Measurements from ENCODE around the gene MYO3B.
A peak's percentile ranks its signal among the peaks of the same experiment; 100 is the strongest.

Gene MYO3B

GRCh38 chr2:170201275-170201674, 23.3 kb downstream of the MYO3B start:
- H3K27ac ChIP-seq (ENCODE audit: low read length): peak overlapping the region; percentile 77
- TF ChIP-seq, protein P1, sequence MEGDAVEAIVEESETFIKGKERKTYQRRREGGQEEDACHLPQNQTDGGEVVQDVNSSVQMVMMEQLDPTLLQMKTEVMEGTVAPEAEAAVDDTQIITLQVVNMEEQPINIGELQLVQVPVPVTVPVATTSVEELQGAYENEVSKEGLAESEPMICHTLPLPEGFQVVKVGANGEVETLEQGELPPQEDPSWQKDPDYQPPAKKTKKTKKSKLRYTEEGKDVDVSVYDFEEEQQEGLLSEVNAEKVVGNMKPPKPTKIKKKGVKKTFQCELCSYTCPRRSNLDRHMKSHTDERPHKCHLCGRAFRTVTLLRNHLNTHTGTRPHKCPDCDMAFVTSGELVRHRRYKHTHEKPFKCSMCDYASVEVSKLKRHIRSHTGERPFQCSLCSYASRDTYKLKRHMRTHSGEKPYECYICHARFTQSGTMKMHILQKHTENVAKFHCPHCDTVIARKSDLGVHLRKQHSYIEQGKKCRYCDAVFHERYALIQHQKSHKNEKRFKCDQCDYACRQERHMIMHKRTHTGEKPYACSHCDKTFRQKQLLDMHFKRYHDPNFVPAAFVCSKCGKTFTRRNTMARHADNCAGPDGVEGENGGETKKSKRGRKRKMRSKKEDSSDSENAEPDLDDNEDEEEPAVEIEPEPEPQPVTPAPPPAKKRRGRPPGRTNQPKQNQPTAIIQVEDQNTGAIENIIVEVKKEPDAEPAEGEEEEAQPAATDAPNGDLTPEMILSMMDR (IDR thresholded peaks at IDR 0.05; ENCODE audit: low read length): no peak
- TF ChIP-seq EZH2phosphoT487 (IDR thresholded peaks at IDR 0.05; ENCODE audit: low read length) (no peak), EZH2 (optimal IDR thresholded peaks at IDR 0.05; ENCODE audit: low read depth, low read length) (no peak)
- no peaks in the 10 kb centered on the region for H3K27me3 ChIP-seq (replicated peaks; ENCODE audit: insufficient read depth, low read length)
- H3F3A ChIP-seq (ENCODE audit: insufficient read depth, low read length): peaks cover 19% of the 10 kb centered on the region; the same call in 1 of the 2 replicates
- H3K79me2 ChIP-seq (ENCODE audit: low read length): no peaks in the 10 kb centered on the region
- no peak overlapping the region for H3K9ac ChIP-seq (ENCODE audit: low read length)
- no peaks in the 10 kb centered on the region for H4K20me1 ChIP-seq (ENCODE audit: insufficient read depth, low read length)
- peak overlapping the region; percentile 40; the same call in 1 of the 2 replicates for H3K4me2 ChIP-seq (ENCODE audit: low read depth, low read length)
- H3K9me2 ChIP-seq (replicated peaks; ENCODE audit: insufficient read depth, low read length): no peaks in the 10 kb centered on the region
- H3K9me3 ChIP-seq (replicated peaks; ENCODE audit: insufficient read depth, low read length): no peaks in the 10 kb centered on the region
- H3K36me3 ChIP-seq (replicated peaks; ENCODE audit: insufficient read depth, low read length): no peaks in the 10 kb centered on the region
- H3K4me1 ChIP-seq (ENCODE audit: low read length): peaks cover 26% of the 10 kb centered on the region
- H2AFZ ChIP-seq (ENCODE audit: low read length): no peak overlapping the region
- no peak overlapping the region for H3K4me3 ChIP-seq (ENCODE audit: low read length)
- DNase-seq: no peak

- Histone ChIP-seq H3K79me2 (ENCODE audit: low read length) (no peaks in the 10 kb centered on the region), H3K4me2 (ENCODE audit: low read depth, low read length) (peak overlapping the region; percentile 40), H3K27me3 (replicated peaks; ENCODE audit: insufficient read depth, low read length) (no peaks in the 10 kb centered on the region), H4K20me1 (ENCODE audit: insufficient read depth, low read length) (no peaks in the 10 kb centered on the region), H3K9me2 (replicated peaks; ENCODE audit: insufficient read depth, low read length) (no peaks in the 10 kb centered on the region), H3K4me3 (ENCODE audit: low read length) (no peak overlapping the region), H2AFZ (ENCODE audit: low read length) (peak overlapping the region; percentile 60), H3K9me3 (replicated peaks; ENCODE audit: insufficient read depth, low read length) (no peaks in the 10 kb centered on the region), H3K4me1 (ENCODE audit: low read length) (peaks cover 26% of the 10 kb centered on the region), H3K9ac (ENCODE audit: low read length) (no peak overlapping the region; the same call in 1 of the 2 replicates), H3K36me3 (replicated peaks; ENCODE audit: insufficient read depth, low read length) (no peaks in the 10 kb centered on the region), H3F3A (ENCODE audit: insufficient read depth, low read length) (peaks cover 19% of the 10 kb centered on the region; the same call in 1 of the 2 replicates), H3K27ac (ENCODE audit: low read length) (peak overlapping the region; percentile 77)
- TF ChIP-seq EZH2phosphoT487 (IDR thresholded peaks at IDR 0.05; ENCODE audit: low read length): no peak
- TF ChIP-seq EZH2 (optimal IDR thresholded peaks at IDR 0.05; ENCODE audit: low read depth, low read length): no peak
- TF ChIP-seq, protein P1 (IDR thresholded peaks at IDR 0.05; ENCODE audit: low read length): no peak
- DNase-seq: peak; percentile 79
Measured at GRCh38 chr2:170201734-170202393, 23.9 kb downstream of the MYO3B start.

DNA sequence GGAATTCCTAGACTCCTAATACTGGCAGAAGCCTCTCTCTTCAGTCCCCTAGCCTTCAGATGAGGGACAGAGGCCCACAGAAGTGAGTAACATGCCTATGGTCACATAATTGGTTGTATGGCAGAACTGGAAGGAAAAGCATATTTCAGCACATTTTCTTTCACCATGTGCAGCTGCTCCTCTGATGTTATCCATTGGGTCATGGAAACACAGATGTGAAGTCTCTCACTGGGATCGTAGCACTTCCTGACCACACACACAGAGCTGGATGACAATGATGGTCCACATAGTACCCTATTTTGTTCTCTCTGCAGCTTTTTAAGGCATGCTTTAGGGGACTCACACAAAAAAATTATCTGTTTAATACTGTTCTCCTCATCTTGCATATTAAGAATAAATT, 24.5 kb downstream of the MYO3B start:
- no peaks in the 10 kb centered on the region for H3K9me3 ChIP-seq (replicated peaks; ENCODE audit: insufficient read depth, low read length)
- no peaks in the 10 kb centered on the region for H3K9me2 ChIP-seq (replicated peaks; ENCODE audit: insufficient read depth, low read length)
- no peaks in the 10 kb centered on the region for H4K20me1 ChIP-seq (ENCODE audit: insufficient read depth, low read length)
- TF ChIP-seq EZH2phosphoT487 (IDR thresholded peaks at IDR 0.05; ENCODE audit: low read length) (no peak), EZH2 (optimal IDR thresholded peaks at IDR 0.05; ENCODE audit: low read depth, low read length) (no peak)
- TF ChIP-seq, protein P1 (IDR thresholded peaks at IDR 0.05; ENCODE audit: low read length): no peak
- H3K4me3 ChIP-seq (ENCODE audit: low read length): no peak overlapping the region
- DNase-seq: no peak
- no peaks in the 10 kb centered on the region for H3K27me3 ChIP-seq (replicated peaks; ENCODE audit: insufficient read depth, low read length)
- peaks cover 26% of the 10 kb centered on the region for H3K4me1 ChIP-seq (ENCODE audit: low read length)
- no peaks in the 10 kb centered on the region for H3K36me3 ChIP-seq (replicated peaks; ENCODE audit: insufficient read depth, low read length)
- H2AFZ ChIP-seq (ENCODE audit: low read length): peak overlapping the region; percentile 60
- H3F3A ChIP-seq (ENCODE audit: insufficient read depth, low read length): peaks cover 19% of the 10 kb centered on the region; the same call in 1 of the 2 replicates
- no peaks in the 10 kb centered on the region for H3K79me2 ChIP-seq (ENCODE audit: low read length)
- H3K4me2 ChIP-seq (ENCODE audit: low read depth, low read length): peak overlapping the region; percentile 40
- no peak overlapping the region; the same call in 1 of the 2 replicates for H3K9ac ChIP-seq (ENCODE audit: low read length)
- peak overlapping the region; percentile 77 for H3K27ac ChIP-seq (ENCODE audit: low read length)
